Suprapubic skin (tissue), 3 donors: ENCODE results near the gene WNT8B.

Source experiments
- EP300 ChIP-seq: sonication (generic); formaldehyde crosslinking; IDR thresholded peaks from one replicate; pipeline ENCODE4 v1.6.1; 2017; ENCODE audit warnings: antibody characterized with exemption
- POLR2A ChIP-seq, 2 donors: fragments of 450-650 bp; IDR thresholded peaks; one replicate each; pipeline ENCODE4 v1.6.1; 2017; ENCODE audit warnings: antibody characterized with exemption in 2 of 2, mild to moderate bottlenecking in 2 of 2, moderate library complexity in 2 of 2
- TF ChIP-seq, protein P1 (sequence below), 2 donors: fragments of 200-600 bp in 1 of 2; fragments of 450-650 bp in 1 of 2; sonication (generic) in 1 of 2; IDR thresholded peaks; one replicate each; pipeline ENCODE4 v1.5.1; 2016 to 2019; ENCODE audit warnings: antibody characterized with exemption in 2 of 2, mild to moderate bottlenecking in 1 of 2, moderate library complexity in 1 of 2

DNA sequence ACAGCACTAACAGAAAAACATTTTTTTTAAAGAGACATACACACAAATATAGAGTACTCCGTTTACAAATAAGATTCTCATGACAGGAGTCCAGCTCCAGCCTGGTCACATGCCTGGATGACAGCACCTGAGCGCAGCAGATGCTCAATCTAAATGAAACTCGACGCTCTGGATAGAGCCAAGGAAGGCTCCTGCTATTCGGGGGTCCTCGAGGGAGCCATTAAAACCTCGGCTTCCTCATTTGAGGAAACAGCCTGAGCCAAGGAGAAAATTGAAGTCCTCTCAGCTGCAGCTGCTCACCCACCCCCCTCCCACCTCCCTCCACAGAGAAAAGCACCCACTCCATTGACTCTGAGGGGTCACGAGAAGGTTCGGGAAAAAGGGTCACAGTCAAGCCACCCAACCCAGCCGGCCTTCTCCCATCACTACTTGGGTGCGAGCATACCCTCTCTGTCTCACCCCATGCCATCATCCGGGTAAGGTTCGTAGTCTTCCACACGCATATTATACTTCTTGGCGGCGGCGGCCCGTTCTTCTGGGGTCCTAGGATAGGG is 66.2 kb downstream of the WNT8B start:
- TF ChIP-seq, protein P1, sequence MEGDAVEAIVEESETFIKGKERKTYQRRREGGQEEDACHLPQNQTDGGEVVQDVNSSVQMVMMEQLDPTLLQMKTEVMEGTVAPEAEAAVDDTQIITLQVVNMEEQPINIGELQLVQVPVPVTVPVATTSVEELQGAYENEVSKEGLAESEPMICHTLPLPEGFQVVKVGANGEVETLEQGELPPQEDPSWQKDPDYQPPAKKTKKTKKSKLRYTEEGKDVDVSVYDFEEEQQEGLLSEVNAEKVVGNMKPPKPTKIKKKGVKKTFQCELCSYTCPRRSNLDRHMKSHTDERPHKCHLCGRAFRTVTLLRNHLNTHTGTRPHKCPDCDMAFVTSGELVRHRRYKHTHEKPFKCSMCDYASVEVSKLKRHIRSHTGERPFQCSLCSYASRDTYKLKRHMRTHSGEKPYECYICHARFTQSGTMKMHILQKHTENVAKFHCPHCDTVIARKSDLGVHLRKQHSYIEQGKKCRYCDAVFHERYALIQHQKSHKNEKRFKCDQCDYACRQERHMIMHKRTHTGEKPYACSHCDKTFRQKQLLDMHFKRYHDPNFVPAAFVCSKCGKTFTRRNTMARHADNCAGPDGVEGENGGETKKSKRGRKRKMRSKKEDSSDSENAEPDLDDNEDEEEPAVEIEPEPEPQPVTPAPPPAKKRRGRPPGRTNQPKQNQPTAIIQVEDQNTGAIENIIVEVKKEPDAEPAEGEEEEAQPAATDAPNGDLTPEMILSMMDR (IDR thresholded peaks at IDR 0.05) = no peak
- TF ChIP-seq EP300 = no peak
- TF ChIP-seq POLR2A (IDR thresholded peaks at IDR 0.05) = no peak
